Smooth muscle cell (in vitro differentiated cells): Measurements from ENCODE around the gene GINS3. TPM values are rescaled to one million over a fixed set of nuclear protein-coding genes. Genes with fewer than 3 reads are reported as not detected.

Experiments used
- DNase-seq: peaks from one replicate; lab custom pipeline; 2025; ENCODE audit not compliant: unreplicated experiment; lab: John Stamatoyannopoulos, UW
- H2AFZ ChIP-seq: fragments of 200-600 bp; sonication (generic); 2 replicates; pipeline ENCODE4 v1.6.0; 2016; ENCODE audit warnings: antibody characterized with exemption, low read depth, mild to moderate bottlenecking
- H3F3A ChIP-seq: fragments of 200-600 bp; sonication (generic); 2 replicates; pipeline ENCODE4 v1.6.0; 2017; ENCODE audit warnings: antibody characterized with exemption, low read depth
- H3K27ac ChIP-seq: fragments of 200-600 bp; sonication (generic); 2 replicates; pipeline ENCODE4 v1.5.1; 2016; ENCODE audit warnings: low read depth, mild to moderate bottlenecking
- H3K27me3 ChIP-seq: fragments of 200-600 bp; sonication (generic); 2 replicates; pipeline ENCODE4 v1.6.1; 2016; ENCODE audit warnings: low read depth, mild to moderate bottlenecking
- H3K36me3 ChIP-seq: fragments of 200-600 bp; sonication (generic); 2 replicates; pipeline ENCODE4 v1.5.1; 2016; ENCODE audit warnings: low read depth
- H3K4me1 ChIP-seq: fragments of 200-600 bp; sonication (generic); 2 replicates; pipeline ENCODE4 v1.5.1; 2016; ENCODE audit warnings: low read depth
- H3K4me2 ChIP-seq: fragments of 200-600 bp; sonication (generic); 2 replicates; pipeline ENCODE4 v1.6.0; 2016; ENCODE audit warnings: mild to moderate bottlenecking
- H3K4me3 ChIP-seq: fragments of 200-600 bp; sonication (generic); 2 replicates; pipeline ENCODE4 v1.5.1; 2016; ENCODE audit warnings: mild to moderate bottlenecking
- H3K79me2 ChIP-seq: fragments of 200-600 bp; sonication (generic); 2 replicates; pipeline ENCODE4 v1.6.0; 2016; ENCODE audit warnings: low read depth, mild to moderate bottlenecking
- H3K9ac ChIP-seq: fragments of 200-600 bp; sonication (generic); 2 replicates; pipeline ENCODE4 v1.6.0; 2016; ENCODE audit warnings: low read depth
- H3K9me3 ChIP-seq: fragments of 200-600 bp; sonication (generic); replicated peaks from 2 replicates; pipeline ENCODE4 v1.5.1; 2016; ENCODE audit warnings: low read depth
- H4K20me1 ChIP-seq: fragments of 200-600 bp; sonication (generic); 2 replicates; pipeline ENCODE4 v1.6.0; 2016; ENCODE audit warnings: low read depth
- WGBS: methylation state at CpG from one replicate; pipeline ENCODE4 v1.1.7; 2016; ENCODE audit warnings: low lambda C conversion rate; 5-methylcytosine and 5-hydroxymethylcytosine counted together
- polyA plus RNA-seq: library from polyadenylated mRNA; unstranded; fragments of >200 nt; fragmentation: Nextera tagmentation; extraction: Ambion mirVana; gene quantifications from 2 replicates; pipeline ENCODE4 v1.2.1, GENCODE V29; 2016
- total RNA-seq: library from RNA; depleted of rRNA; stranded (reverse); fragments of >200 nt; gene quantifications from 2 replicates; pipeline ENCODE4 v1.2.3, GENCODE V29; 2014
- TF ChIP-seq, protein P1 (sequence below): fragments of 200-600 bp; sonication (generic); IDR thresholded peaks from 2 replicates; pipeline ENCODE4 v1.5.1; 2017; ENCODE audit warnings: borderline replicate concordance, mild to moderate bottlenecking, antibody characterized with exemption; ENCODE audit not compliant: insufficient read depth, poor library complexity, severe bottlenecking

The GINS3 gene
- total and polyA plus RNA-seq, 2 experiments from 2014 or later = 1.9 to 4.2 TPM

DNA sequence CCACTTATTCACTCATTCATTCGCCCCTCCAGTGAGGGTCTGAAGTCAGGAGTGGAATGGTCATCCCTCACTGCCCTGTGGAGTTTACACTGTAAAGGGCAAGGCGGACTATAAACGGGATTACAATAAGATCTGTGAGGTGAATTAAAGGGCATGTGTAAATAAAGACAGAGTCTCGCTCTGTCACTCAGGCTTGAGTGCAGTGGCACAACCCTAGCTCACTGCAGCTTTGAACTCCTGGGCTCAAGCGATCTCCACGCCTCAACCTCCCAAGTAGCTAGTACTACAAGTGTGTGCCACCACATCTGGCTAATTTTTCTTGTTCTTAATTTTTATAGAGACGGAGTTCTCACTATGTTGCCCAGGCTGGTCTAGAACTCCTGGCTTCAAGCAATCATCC is 25.8 kb downstream of the GINS3 start:
- Histone ChIP-seq H4K20me1 (no peaks in the 10 kb centered on the region), H3K36me3 (no peaks in the 10 kb centered on the region), H3K27ac (no peak overlapping the region), H3K27me3 (no peaks in the 10 kb centered on the region), H2AFZ (no peak overlapping the region), H3K79me2 (no peaks in the 10 kb centered on the region), H3K4me2 (no peak overlapping the region), H3K9me3 (no peaks in the 10 kb centered on the region), H3K9ac (no peak overlapping the region), H3K4me3 (no peak overlapping the region), H3K4me1 (peaks cover 11% of the 10 kb centered on the region), H3F3A (no peaks in the 10 kb centered on the region)
- TF ChIP-seq, protein P1, sequence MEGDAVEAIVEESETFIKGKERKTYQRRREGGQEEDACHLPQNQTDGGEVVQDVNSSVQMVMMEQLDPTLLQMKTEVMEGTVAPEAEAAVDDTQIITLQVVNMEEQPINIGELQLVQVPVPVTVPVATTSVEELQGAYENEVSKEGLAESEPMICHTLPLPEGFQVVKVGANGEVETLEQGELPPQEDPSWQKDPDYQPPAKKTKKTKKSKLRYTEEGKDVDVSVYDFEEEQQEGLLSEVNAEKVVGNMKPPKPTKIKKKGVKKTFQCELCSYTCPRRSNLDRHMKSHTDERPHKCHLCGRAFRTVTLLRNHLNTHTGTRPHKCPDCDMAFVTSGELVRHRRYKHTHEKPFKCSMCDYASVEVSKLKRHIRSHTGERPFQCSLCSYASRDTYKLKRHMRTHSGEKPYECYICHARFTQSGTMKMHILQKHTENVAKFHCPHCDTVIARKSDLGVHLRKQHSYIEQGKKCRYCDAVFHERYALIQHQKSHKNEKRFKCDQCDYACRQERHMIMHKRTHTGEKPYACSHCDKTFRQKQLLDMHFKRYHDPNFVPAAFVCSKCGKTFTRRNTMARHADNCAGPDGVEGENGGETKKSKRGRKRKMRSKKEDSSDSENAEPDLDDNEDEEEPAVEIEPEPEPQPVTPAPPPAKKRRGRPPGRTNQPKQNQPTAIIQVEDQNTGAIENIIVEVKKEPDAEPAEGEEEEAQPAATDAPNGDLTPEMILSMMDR = no peak
- WGBS = 97% methylated on average over 7 of the region's 7 CpGs
- no peak for DNase-seq

DNA sequence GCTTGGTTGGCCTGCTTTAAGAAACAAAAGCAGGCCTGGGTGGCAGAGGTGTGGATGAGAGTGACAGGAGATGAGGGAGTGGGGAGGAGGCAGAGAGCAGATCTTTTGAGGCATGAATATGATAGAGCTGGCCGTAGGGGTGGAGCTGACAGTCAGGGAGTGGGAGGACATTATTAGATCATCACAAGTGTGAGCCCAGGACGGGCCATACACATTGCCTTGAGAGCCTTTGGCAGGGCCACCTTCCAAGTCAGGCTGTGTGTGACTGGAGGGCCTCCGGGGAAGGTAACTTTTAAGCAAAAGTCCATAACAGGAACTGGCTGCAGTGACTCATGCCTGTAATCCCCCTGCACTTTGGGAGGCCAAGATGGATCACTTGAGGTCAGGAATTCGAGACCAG is 26.3 kb downstream of the GINS3 start:
- TF ChIP-seq, protein P1 = no peak
- Histone ChIP-seq H3K4me3 (no peak overlapping the region), H3K9ac (no peak overlapping the region), H3K9me3 (no peaks in the 10 kb centered on the region), H3F3A (no peaks in the 10 kb centered on the region), H3K27ac (no peak overlapping the region), H2AFZ (peak overlapping the region; percentile 54), H4K20me1 (no peaks in the 10 kb centered on the region), H3K36me3 (no peaks in the 10 kb centered on the region), H3K79me2 (no peaks in the 10 kb centered on the region), H3K4me1 (peaks cover 11% of the 10 kb centered on the region), H3K4me2 (no peak overlapping the region), H3K27me3 (peaks cover 5% of the 10 kb centered on the region)
- DNase-seq = no peak
- 35% methylated on average over 4 of the region's 4 CpGs for WGBS

DNA sequence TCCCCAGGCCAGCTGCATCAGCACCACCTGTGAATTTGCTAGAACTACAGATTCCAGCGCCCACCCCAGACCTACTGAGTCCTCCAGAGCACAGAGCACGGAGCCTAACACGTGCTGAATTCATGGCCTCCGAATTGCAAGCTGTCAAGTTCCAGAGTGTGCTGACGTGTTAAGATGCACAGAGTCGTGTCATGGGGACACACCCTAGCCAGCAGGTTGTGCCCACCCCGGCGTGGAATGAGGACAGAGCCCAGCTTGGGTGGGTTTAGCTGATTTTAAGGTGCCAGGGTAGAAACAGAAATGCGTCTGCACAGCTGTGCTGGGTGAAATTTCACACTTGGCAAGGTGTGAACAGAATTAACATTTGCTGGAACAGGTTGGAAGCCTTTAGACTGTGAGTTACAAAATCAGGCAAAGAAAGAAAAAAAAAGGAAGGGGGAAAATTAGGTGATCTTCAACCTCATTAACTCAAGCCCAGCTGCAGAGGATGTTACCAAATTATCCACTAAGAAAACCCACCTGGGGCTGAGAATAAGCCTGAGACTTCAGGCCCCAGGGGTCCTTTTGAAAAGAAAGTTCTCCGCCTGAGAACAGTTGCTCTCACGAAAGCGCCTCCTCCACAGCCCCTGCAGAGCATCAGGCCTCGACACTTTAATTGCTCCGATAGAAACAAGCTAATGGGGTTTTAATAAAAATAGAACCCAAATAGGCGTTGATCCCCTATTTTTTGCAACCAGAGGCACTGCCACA is 27.1 kb downstream of the GINS3 start:
- Histone ChIP-seq H3K4me1 (peaks cover 11% of the 10 kb centered on the region), H3K36me3 (no peaks in the 10 kb centered on the region), H3K4me2 (no peak overlapping the region), H3K27me3 (peaks cover 6% of the 10 kb centered on the region), H3K27ac (no peak overlapping the region), H3K9me3 (no peaks in the 10 kb centered on the region), H3F3A (no peaks in the 10 kb centered on the region), H3K79me2 (no peaks in the 10 kb centered on the region), H2AFZ (no peak overlapping the region), H3K9ac (no peak overlapping the region), H4K20me1 (no peaks in the 10 kb centered on the region), H3K4me3 (no peak overlapping the region)
- DNase-seq = no peak
- 74% methylated on average over 15 of the region's 15 CpGs for WGBS
- TF ChIP-seq, protein P1 = no peak

DNA sequence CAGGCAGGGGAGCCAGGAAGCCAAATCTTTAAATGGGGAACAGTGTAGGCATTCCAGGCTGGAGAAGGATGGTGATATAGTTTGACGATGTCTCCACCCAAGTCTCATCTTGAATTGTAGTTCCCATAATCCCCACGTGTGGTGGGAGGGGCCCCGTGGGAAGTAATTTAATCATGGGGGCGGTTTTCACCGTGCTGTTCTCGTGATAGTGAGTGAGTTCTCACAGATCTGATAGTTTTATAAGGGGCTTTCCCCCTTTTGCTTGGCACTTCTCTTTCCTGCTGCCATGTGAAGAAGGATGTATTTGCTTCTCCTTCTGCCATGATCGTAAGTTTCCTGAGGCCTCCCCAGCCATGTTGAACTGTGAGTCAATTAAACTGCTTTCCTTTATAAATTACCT is 28.8 kb downstream of the GINS3 start:
- no peaks in the 10 kb centered on the region for H4K20me1 ChIP-seq
- peaks cover 6% of the 10 kb centered on the region for H3K27me3 ChIP-seq
- no peak overlapping the region for H3K9ac ChIP-seq
- H3K9me3 ChIP-seq = no peaks in the 10 kb centered on the region
- no peak overlapping the region for H3K4me3 ChIP-seq
- WGBS = 82% methylated on average over 7 of the region's 7 CpGs
- no peaks in the 10 kb centered on the region for H3K79me2 ChIP-seq
- H3K27ac ChIP-seq = no peak overlapping the region
- no peak overlapping the region for H3K4me2 ChIP-seq
- H3F3A ChIP-seq = no peaks in the 10 kb centered on the region
- DNase-seq = no peak
- H3K4me1 ChIP-seq = peaks cover 11% of the 10 kb centered on the region
- TF ChIP-seq, protein P1 = no peak
- no peak overlapping the region for H2AFZ ChIP-seq
- H3K36me3 ChIP-seq = no peaks in the 10 kb centered on the region
